ENCODE results near the gene SLC35F4.

GRCh38 chr14:57725399-57726077, 140.4 kb downstream of the SLC35F4 start:
- no peak for TF ChIP-seq SMC3 (IDR thresholded peaks at IDR 0.05; ENCODE audit: low read depth, low read length)
- TF ChIP-seq MXI1 (IDR thresholded peaks at IDR 0.05; ENCODE audit: borderline replicate concordance, low read depth, low read length) = no peak
- no peak for TF ChIP-seq POLR2A (IDR thresholded peaks at IDR 0.05; ENCODE audit: low read depth, low read length)
